Measurements from ENCODE around the gene RNU4-1.

DNA sequence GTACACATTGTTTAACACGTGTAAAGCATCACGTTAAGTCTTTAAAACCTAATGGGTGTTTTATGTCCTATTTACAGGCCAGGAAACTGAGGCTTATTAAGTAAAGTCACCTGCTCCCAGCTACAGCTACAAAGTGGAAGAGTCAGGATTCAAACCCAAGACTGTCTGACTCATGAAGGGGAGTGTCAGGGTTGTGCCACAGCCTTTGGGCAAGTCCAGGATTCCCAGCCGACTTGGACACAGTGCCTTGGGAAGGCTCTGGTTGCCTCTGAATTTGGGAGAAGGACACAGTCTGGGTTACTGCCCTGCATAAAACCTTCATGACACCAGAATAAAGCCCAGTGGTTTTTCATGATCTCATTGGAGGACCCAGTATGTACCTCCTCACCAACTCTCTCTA is 8.7 kb downstream of the RNU4-1 start:
- TF ChIP-seq POLR2A (IDR thresholded peaks at IDR 0.05) = no peak
- no peak for TF ChIP-seq POLR2AphosphoS5 (IDR thresholded peaks at IDR 0.05)
- no peak for TF ChIP-seq EP300 (IDR thresholded peaks at IDR 0.05)
- TF ChIP-seq, protein P1, sequence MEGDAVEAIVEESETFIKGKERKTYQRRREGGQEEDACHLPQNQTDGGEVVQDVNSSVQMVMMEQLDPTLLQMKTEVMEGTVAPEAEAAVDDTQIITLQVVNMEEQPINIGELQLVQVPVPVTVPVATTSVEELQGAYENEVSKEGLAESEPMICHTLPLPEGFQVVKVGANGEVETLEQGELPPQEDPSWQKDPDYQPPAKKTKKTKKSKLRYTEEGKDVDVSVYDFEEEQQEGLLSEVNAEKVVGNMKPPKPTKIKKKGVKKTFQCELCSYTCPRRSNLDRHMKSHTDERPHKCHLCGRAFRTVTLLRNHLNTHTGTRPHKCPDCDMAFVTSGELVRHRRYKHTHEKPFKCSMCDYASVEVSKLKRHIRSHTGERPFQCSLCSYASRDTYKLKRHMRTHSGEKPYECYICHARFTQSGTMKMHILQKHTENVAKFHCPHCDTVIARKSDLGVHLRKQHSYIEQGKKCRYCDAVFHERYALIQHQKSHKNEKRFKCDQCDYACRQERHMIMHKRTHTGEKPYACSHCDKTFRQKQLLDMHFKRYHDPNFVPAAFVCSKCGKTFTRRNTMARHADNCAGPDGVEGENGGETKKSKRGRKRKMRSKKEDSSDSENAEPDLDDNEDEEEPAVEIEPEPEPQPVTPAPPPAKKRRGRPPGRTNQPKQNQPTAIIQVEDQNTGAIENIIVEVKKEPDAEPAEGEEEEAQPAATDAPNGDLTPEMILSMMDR (IDR thresholded peaks at IDR 0.05) = no peak
